ENCODE measurements around the gene LPAR2.

LPAR2 gene

DNA sequence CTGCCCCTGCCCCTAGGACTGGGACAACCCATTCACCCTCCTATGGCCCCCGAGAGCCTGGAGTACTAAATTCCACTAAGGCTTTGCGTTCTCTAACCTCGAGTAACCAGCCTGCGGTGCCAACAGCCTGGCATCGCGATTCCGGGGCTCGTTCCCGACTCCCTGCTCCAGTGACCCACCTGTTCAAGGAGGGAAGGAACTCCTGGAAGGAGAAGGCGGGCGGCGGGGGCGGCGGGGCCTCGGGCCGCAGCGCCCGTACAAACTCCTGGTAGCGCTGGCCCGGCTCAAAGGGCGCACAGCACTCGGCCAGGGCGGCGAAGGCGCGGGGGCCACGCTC is 9.1 kb upstream of the LPAR2 start:
- in situ Hi-C loops (cut with MboI; ENCODE audit: low sequenced_read_pairs, unreplicated experiment) = loop anchor here (25.0 kb wide), 1 partner anchor 275 kb away; no protein-coding TSS in a partner anchor
- no peak for DNase-seq (ENCODE audit: low spot score)
- TF ChIP-seq CTCF (IDR thresholded peaks at IDR 0.05; ENCODE audit: borderline replicate concordance, control extremely low read depth, extremely low read depth, insufficient read depth, missing control alignments) = no peak

DNA sequence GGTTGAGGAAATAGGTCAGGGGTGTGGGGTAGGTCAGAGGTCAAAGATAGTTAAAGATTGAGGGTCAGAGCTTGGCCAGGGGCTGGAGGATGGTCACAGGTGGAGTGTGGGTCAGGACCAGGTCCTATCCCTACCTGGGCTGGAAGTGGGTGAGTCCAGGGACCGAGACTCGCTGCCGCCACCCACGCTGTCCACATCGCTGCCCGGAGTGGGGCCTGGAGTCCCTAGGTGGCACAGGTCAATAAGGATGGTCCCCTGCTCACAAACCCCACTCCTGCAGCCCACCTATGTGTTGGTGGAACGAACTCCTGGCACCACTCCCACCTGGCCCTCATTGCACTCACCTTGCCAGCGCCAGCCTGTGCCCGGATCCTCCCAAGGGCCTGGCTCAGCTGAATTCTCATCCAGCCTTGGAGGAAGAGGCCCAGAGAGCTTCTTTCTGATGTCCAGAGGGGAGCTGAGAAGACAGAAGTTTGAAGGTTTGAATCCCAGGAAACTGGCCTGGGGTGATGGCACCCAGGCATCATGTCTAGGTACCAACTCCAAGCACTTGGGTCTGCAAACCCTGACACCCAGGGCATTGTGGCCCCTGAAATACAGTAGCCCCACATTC is 8.7 kb upstream of the LPAR2 start:
- no peak for DNase-seq (ENCODE audit: low spot score)
- in situ Hi-C loops (cut with MboI; ENCODE audit: low sequenced_read_pairs, unreplicated experiment) = loop anchor here (25.0 kb wide), 1 partner anchor 274 kb away; no protein-coding TSS in a partner anchor
- no peak for TF ChIP-seq CTCF (IDR thresholded peaks at IDR 0.05; ENCODE audit: borderline replicate concordance, control extremely low read depth, extremely low read depth, insufficient read depth, missing control alignments)

DNA sequence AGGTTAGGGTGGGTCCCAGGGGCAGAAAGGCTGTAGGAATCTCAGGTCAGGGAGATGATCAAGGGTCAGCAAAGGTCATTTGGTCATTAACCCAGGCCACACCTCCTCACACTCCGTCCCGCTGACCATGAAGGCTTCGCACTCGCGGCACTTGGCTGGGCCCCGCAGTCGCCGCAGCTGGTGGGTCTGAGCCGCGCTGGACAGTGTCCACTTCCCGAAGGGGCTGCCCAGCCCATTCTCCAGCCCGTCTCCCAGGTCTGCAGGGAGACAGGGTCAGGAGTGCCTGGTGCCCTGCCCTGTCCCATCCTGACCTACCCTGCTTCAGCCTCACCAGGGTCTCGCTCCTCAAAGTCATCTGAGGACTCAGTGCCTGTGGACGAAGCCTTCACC is 7.3 kb upstream of the LPAR2 start:
- DNase-seq (ENCODE audit: low spot score) = no peak
- TF ChIP-seq CTCF (IDR thresholded peaks at IDR 0.05; ENCODE audit: borderline replicate concordance, control extremely low read depth, extremely low read depth, insufficient read depth, missing control alignments) = no peak
- in situ Hi-C loops (cut with MboI; ENCODE audit: low sequenced_read_pairs, unreplicated experiment) = loop anchor here (25.0 kb wide), 1 partner anchor 273 kb away; no protein-coding TSS in a partner anchor

- in situ Hi-C loops (cut with MboI; ENCODE audit: low sequenced_read_pairs, unreplicated experiment) = loop anchor here (25.0 kb wide), 1 partner anchor 272 kb away; no protein-coding TSS in a partner anchor
- no peak for TF ChIP-seq CTCF (IDR thresholded peaks at IDR 0.05; ENCODE audit: borderline replicate concordance, control extremely low read depth, extremely low read depth, insufficient read depth, missing control alignments)
- no peak for DNase-seq (ENCODE audit: low spot score)
Measured at GRCh38 chr19:19634516-19635312, 6.7 kb upstream of the LPAR2 start.

DNA sequence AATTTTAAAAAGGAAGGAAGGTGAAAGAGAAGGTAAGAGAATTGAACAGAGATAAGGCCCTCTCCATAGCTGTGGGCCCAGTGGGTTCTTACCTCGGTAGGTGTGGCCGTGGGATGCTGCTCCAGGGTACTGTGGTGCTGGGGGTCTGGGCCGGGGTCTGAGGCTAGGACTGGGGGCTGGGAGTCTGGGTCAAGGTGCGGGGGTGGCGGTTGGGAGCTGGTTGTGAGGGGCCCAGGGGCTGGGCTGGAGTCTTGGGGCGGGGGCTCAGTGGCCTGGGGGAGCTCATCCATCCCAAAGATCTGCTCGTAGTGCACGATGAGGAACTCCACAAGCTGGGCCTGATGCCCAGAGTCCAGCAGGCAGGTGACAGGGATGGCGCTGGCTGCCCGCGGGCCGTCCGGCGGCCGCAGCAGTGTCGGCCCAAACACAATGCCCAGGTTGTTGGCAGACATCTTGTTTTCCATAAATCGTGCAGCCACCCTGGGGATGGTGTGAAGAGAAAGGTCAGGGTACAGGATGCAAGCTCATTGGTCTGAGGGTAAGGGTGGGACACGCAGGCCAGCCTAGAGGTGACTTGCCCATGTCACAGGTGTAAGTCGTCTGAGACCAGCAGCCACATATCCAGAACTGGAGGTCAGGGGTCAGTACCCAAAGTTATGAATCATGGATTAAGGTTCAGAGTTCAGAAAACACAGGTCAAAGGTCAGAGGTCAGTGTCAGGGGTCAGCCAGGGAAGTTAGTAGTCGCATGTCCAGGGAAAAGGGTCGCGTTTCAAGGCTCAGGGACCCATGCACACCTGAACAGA is 5.9 kb upstream of the LPAR2 start:
- no peak for TF ChIP-seq CTCF (IDR thresholded peaks at IDR 0.05; ENCODE audit: borderline replicate concordance, control extremely low read depth, extremely low read depth, insufficient read depth, missing control alignments)
- in situ Hi-C loops (cut with MboI; ENCODE audit: low sequenced_read_pairs, unreplicated experiment) = loop anchor here (25.0 kb wide), 1 partner anchor 272 kb away; no protein-coding TSS in a partner anchor
- DNase-seq (ENCODE audit: low spot score) = no peak

- in situ Hi-C loops (cut with MboI; ENCODE audit: low sequenced_read_pairs, unreplicated experiment) = loop anchor here (25.0 kb wide), 1 partner anchor 270 kb away; no protein-coding TSS in a partner anchor
- no peak for TF ChIP-seq CTCF (IDR thresholded peaks at IDR 0.05; ENCODE audit: borderline replicate concordance, control extremely low read depth, extremely low read depth, insufficient read depth, missing control alignments)
- no peak for DNase-seq (ENCODE audit: low spot score)
Measured at GRCh38 chr19:19632661-19633060, 4.6 kb upstream of the LPAR2 start.
